Brain pericyte (primary cell): Measurements from ENCODE around the gene PPP2R1A.
A peak's percentile ranks its signal among the peaks of the same experiment; 100 is the strongest.

Source experiments
- DNase-seq: peaks from one replicate; pipeline ENCODE4 v3.0.0-alpha.2; 2012; ENCODE audit warnings: low read depth, low spot score

PPP2R1A gene

GRCh38 chr19:52189735-52190486, at the start of gene PPP2R1A:
Gene PPP2R1A, plus strand, starts transcription at chr19:52190052. Its CDS starts 45 bp downstream, at chr19:52190097.
- peak; percentile 100 for DNase-seq

- no peak for DNase-seq
Measured at GRCh38 chr19:52141203-52141602, 48.6 kb upstream of the PPP2R1A start.

DNA sequence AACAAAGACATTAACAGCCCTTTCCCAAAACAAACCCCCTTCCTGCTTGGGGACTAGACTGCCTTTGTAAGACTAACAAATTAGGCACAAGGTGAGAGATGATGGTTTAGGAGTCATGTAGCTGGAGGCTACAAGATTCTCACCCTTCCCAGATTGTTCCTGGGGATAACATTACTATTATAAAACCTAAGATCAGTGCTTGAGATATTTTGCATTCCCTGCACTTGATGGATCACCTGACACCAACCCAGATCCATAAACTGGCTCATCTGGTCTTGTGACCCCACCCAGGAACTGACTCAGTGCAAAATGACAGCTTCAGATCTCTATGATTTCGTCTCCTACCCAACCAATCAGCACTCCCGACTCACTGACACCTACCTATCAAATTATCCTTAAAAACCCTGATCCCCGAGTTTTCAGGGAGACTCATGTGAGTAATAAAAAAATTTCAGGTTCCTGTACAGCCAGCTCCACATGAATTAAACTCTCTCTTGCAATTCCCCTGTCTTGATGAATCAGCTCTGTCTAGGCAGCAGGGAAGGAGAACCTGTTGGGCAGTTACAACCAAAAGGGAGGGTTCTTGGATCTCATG, 47.8 kb upstream of the PPP2R1A start:
- DNase-seq, result no peak

- DNase-seq, result no peak
Measured at GRCh38 chr19:52148256-52148655, 41.6 kb upstream of the PPP2R1A start.

DNA sequence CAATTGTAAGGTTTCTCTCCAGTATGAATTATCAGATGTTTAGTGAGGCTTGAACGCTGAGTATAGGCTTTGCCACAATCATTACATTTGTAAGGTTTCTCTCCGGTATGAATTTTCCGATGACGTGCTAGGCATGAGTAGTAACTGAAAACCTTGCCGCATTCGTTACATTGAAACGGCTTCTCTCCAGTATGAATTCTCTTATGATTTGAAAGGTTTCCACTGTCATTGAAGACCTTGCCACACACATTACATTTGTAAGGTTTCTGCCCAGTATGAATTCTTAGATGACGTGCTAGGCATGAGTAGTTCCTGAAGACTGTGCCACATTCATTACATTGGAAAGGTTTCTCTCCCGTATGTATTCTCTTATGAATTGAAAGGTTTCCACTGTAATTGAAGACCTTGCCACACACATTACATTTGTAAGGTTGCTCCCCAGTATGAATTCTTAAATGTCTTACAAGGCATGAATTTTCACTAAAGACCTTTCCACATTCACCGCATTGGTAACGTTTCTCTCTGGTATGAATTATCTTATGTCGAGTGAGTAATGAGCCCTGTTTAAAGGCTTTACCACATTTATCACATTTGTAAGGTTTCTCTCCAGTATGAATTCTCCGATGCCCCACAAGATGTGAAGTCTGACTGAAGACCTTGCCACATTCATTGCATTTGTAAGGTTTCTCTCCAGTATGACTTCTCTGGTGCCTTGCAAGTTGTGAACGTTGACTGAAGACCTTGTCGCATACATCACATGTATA, 34.1 kb upstream of the PPP2R1A start:
- no peak for DNase-seq

GRCh38 chr19:52170304-52170703, 19.5 kb upstream of the PPP2R1A start:
- DNase-seq, result no peak

DNA sequence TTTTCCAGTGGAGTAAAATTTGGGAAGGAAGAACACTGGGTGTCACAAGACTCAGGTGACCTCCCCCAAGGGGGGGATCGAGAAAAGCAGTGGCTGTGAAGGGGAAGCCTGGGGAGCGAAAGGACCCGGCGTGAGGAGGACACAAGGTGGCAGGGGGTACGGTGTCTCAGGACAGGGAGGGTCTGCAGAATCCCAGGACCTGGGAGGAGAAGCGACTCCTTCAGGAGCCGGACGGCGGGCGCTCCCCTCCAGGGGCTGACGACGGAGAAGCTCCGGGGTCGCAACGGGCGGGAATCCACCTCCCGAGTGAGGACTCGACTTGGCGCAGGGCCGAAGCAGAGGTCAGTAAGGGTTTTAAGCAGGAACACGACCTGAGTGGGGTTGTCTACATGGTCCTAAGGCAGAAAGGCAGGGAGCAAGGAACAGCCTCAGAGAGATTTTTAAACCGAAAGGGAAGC, 19.0 kb upstream of the PPP2R1A start:
- no peak for DNase-seq

- no peak for DNase-seq
Measured at GRCh38 chr19:52171321-52172169, 18.3 kb upstream of the PPP2R1A start, which contains the start of gene ZNF836. Gene ZNF836, minus strand, starts transcription at chr19:52171621. Its CDS starts 3,549 bp downstream, at chr19:52168072.

DNA sequence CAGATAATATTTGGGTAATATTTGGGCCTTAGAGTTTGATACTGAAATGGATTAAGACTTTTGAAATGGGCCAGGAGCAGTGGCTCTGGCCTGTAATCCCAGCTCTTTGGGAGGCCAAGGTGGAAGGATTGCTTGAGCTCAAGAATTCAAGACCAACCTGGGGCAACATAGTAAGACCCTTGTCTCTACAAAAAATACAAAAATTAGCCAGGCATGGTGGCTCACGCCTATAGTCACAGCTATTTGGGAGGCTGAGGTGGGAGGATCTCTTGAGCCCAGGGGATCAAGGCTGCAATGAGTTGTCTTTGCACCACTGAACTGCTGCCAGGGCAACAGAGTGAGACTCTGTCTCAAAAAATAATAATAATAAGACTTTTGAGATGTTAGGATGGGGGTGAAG, 17.5 kb upstream of the PPP2R1A start:
- DNase-seq, result no peak

DNA sequence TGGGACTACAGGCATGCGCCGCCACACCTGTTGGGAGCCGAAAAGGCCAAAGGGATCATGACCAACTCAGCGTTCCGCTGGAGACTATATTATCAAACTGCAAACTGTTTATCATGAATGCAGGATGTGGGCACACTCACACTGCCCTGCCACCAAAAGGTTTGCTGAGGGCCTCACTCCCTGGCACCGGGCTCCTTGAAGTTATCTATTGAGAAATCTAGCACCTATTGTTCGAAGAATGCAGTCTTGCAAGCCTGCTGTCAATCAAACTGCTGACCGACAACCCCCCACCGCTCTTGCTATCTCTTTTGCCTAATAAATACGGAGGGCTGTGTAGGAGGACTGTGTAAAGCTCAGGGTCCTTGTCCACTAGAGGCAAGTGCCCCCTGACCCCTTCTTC, 13.3 kb upstream of the PPP2R1A start:
- no peak for DNase-seq

DNA sequence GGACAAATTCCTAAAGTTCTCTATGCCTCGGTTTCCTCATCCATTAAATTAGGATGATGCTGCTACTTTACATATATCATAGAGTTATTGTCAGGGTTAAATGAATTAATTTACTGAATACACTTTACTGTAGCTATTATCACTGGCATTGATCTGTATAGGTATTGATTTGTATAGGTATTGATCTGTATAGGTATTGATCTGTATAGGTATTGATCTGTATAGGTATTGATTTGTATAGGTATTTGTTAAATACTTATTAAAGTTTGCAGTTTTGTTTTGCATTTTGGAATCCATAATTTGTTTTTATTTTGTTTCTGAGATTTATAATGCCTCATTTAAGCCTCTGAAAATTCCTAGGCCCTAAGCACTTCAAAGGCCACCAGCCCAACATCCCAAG, 2.4 kb upstream of the PPP2R1A start:
- no peak for DNase-seq

GRCh38 chr19:52188822-52189734, 774 bp upstream of the PPP2R1A start:
- no peak for DNase-seq

DNA sequence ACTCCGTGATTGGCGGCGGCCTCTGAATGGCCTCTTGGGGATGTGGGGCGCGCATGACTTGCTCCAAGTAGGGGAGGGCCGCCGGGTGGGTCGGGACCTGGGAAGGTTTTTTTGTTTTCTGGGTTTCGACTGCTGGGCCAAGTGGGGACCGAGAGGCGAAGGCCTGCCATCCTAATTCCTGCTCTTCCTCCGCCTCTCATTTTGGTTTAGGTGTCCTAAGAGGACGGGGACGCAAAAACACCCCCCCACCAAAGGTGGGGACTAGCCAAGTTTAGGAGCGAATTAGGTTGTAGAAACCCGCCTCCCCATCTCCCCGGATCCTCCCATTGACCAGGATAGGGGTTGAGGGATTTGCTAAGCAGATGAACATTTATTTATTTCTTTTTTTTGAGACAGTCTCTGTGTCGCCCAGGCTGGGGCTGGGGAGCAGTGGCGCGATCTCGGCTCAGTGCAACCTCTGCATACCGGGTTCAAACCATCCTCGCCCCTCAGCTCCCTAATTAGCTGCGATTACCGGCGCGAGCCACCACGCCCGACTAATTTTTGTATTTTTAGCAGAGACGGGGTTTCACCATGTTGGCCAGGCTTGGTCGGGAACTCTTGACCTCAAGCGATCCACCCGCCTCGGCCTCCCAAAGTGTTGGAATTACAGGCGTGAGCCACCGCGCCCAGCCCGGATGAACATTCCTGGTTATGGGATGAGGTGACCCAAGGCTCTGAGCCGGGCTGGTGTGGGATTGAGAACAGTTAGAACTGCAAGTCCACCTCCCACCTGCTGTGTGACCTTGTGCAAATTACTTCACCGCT, 838 bp downstream of the PPP2R1A start:
- no peak for DNase-seq

GRCh38 chr19:52191389-52191788, 1.5 kb downstream of the PPP2R1A start:
- DNase-seq, result no peak

- no peak for DNase-seq
Measured at GRCh38 chr19:52191951-52192350, 2.1 kb downstream of the PPP2R1A start.

- no peak for DNase-seq
Measured at GRCh38 chr19:52196256-52196967, 6.6 kb downstream of the PPP2R1A start.

DNA sequence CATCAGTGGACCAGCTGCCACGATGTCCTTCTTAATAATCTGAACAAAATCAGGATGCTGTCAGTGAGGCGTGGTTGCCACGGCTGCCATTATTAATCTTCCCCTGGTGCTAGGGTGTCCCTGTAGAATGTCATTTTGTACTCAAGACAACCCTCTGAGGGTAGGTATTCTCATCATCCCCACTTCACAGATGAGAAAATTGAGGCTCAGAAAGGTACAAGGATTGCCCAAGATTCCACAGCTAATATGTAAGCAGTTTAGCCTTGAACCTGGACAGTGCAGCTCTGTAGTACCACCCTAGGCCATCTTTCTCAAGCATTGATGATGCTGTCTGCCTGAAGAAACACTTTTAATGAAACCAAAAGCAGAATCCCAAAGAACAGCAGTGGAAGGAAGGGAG, 8.1 kb downstream of the PPP2R1A start:
- DNase-seq, result no peak

GRCh38 chr19:52198678-52199077, 8.8 kb downstream of the PPP2R1A start:
- no peak for DNase-seq

GRCh38 chr19:52200044-52200443, 10.2 kb downstream of the PPP2R1A start:
- no peak for DNase-seq
